Left renal cortex interstitium (tissue), 4 donors: ENCODE data around the gene GATA2. TPM values are rescaled to one million over a fixed set of nuclear protein-coding genes. Genes with fewer than 3 reads are reported as not detected.

Experiments
- DNase-seq, 4 donors: peaks; one replicate each; pipeline ENCODE4 v3.0.0-alpha.2; 2013; ENCODE audit warnings: low read depth in 4 of 4, low spot score in 2 of 4, missing footprints in 1 of 4
- polyA plus RNA-seq, 4 donors: library from polyadenylated mRNA; unstranded; fragments of 120-200 nt; gene quantifications; one replicate each; pipeline ENCODE4 v1.2.1, GENCODE V29; 2013; ENCODE audit not compliant: insufficient read length in 4 of 4

Gene GATA2
- polyA plus RNA-seq, 4 donors = 40.5 to 58.2 (median 46.3) TPM

DNA sequence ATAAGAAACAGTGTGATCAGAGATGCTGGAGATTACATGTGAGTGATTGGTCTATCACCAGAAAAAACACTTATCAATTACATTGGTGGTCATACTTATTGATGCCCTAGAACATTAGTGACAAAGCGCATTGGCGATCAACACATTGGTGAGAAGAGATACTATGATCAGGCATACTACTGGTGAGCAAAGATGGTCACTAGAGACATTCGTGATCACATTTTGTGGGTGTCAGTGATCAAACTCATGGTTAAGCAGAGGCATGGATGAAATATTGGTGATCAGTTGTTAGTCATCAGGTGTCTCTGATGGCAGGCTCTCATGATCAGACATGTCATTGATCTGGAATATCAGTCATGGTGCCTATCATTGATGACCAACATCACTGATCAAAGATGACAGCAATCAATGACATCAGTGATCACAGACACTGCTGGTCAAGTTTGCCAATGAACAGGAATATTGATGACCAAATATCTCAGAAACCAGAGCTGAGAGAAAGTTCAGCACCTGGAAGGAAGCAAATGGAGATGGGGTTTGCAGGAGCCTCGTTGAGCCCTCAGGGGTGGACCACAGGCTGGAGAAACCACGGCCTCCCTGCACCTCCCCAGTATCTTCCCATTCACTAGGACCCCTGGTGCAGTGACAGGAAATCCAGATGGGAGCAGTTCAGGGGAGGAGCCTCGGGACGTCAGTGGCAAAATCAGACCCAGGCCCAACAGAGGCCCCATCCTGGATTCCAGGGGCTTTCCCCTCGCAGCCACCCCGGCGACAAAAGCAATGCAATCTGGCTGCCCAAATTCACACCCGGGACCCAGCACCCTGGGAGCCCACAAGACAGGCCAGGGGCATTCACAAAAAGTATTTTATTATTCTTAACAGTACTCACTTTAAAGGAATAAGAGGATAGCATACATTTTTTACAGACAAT, 14.2 kb downstream of the GATA2 start:
- DNase-seq = no peak

DNA sequence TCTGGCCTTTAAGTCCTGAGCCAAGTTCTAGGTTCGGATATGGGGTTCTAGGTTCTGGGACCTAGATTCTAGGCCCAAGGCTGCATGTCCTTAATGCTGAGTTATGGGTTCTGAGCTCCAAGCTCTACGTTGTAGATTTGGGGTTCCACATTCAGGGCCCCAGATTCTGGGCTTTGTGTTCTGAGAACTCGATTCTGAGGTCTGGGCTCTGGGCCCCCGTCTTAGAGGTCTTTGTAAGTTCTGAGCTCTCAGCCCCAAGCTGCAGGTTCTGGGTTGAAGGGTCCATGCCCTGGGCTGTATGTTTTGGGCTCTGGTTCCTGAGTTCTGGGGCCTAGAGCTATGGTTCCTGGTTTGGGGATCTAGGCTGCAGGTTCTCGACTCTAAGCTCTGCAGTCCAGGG, 16.3 kb downstream of the GATA2 start:
- no peak for DNase-seq

DNA sequence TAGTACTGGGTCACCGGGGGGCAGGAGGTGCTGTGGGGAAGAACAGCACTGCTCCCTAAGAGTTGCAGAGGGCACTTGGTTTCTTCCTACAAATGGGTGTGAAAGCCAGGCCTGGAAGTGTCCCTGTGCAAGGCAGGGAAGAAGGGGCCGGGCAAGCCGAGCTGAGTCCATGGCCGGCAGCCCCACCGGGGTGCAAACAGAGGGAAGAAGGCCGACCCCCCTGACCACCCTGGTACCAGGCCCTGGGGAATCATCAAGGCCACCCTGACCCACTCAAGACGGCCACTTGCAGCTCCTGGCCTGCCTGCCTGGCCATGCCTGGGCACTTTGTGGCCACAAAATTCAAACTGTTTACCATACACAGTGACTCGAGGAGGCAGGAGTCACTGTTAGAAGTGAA, 17.6 kb downstream of the GATA2 start:
- no peak for DNase-seq

DNA sequence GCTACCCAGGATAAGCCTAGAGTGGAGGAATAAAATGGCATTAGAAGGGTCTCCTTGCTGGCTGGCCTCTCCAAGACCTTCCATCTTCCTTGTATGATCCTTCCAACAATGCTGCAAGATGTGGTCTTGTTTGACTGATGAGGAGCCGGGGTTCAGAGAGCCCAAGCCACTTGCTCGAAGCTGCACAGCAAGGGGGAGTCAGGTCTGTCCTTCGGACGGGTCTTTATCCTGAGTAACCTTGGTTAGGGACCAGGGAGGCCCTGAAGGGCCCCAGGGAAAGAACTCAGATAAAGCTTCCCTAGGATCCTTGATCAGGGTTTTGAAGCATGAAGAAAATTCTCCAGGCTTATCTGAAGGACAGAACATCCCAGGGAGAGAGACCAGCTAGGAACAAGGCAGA, 19.3 kb downstream of the GATA2 start:
- no peak for DNase-seq

DNA sequence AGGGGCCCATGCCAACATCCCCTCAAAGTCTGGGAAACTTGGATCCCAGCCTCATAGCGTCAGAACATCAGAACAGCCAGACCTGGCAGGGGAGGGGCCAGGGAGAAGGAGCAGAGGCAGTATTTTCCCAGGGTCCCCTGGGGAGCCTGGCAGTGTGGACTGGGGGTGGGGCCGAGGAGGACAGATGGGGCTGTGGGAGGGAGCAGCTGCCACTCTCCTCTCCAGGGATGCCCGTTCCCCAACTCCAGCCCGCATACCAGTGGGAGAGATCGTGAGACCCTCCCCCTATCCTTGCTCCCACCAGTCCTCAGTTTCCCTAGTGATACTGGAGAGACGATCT, 19.9 kb downstream of the GATA2 start:
- no peak for DNase-seq

DNA sequence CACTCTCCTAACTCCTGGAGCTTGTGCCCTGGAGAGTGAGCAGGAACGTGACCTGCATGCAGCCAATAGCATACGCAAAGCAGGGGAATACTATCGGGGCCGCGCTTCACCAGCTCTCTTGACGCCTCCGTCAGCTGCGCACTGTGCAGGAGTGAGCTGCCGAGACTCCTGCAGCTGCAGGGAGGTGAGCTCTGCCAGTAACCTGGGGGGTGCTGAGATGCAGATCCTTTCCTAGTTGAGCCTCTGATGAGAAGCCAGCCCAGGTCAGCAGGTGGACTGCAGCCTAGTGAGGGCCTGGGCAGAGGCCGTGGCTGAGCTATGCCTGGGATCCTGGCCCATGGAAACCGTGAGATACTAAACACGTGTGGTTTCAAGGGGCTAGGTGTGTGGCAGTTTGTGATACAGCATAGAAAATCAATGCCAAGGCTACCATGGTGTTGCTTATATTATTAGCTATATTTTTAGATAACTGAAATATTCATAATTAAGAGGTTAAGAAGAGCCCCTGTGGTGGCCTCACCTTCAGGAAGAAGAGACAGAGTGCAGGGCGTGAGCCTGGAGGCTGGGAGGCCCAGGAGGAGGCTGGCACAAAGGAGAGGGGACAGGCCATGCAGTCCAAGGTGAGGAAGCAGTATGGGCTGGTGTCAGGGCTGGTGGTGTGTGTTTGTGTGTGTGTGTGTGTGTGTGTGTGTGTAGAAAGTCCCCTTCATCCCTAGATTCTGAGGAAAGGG, 20.4 kb downstream of the GATA2 start:
- DNase-seq = no peak

DNA sequence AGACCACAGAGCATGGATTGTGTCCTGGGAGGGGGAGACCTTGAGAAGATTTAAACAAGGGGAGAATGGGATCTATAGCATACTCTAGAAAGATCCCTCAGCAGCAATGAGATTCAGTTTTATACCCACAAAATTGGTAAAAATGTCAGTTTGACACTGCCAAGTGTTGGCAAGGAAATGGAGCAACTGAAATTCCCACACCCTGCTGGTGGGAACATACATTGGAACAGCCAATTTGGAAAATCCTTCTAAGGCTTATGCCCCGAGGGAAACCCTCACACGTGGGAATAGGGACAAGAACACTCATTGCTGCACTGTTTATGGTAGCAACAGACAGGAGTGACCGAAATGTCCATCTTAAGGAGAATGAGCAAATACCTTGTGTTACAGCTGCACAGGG, 21.3 kb downstream of the GATA2 start:
- no peak for DNase-seq

DNA sequence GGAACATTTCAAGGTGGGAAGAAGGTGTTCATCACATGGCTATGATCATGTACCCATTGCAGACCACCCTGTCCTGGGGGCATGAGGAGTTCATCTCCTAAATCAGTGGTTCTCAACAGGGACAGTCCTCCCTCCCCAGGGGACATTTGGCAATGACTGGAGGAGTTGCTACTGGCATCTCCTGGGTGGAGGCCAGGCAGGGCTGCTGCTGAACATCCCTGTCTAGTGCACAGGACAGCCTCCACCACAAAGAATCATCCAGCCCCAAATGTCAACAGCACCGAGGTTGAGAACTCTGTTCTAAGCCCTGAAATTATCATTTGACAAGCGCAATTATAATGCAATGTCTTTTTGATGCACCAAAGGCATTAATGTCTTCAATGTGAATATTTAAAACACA, 21.9 kb downstream of the GATA2 start:
- DNase-seq = no peak

DNA sequence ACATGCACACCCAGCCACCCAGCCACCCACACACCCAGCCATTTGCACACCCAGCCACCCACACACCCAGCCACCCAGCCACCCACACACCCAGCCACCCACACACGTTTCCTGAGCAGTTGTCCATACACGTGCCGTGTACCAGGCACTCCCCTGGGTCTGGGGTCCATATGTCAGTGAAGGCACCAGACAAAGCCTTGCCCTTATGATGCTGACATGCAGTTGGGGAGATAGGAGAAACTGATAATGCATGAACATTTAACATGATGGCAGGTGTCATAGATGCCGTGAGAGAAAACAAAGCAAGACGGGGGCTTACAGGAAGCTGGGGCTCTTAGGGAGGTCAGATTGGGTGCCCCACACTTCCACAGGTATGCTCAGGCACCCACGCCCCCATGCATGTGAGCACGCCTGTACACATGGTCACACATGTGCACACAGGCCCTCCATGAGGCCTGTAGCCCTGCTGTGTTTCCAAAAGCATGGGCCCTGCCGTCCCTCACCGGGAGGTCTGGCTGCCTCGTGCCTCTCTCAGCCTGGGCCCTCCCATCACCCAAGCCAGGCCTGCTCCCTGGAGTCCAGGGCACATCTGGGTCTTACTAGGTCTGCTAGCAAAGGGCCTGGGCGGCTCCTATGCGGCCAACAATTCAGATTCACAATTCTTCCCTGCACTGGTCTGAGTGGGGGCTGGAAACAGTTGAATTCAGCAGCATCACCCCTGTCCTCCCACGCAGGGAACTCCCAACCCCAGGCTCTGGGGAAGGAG, 22.7 kb downstream of the GATA2 start:
- DNase-seq = no peak

DNA sequence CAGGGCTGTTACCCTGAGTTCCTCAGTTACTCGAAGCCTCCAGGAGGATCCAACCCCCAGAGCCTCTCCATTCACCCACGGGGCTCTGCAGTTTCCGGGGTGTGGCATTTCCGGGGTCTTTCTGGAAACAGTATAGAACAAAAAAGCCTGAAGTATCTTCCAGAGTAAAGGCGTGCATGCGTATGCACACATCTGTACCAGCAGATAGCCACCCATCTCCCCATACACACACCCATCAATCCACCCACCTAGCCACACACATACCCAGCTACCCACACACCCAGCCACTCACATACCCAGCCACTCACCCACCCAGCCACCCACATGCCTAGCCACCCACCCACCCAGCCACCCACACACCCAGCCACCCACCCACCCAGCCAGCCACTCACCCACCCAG, 23.4 kb downstream of the GATA2 start:
- DNase-seq = no peak

DNA sequence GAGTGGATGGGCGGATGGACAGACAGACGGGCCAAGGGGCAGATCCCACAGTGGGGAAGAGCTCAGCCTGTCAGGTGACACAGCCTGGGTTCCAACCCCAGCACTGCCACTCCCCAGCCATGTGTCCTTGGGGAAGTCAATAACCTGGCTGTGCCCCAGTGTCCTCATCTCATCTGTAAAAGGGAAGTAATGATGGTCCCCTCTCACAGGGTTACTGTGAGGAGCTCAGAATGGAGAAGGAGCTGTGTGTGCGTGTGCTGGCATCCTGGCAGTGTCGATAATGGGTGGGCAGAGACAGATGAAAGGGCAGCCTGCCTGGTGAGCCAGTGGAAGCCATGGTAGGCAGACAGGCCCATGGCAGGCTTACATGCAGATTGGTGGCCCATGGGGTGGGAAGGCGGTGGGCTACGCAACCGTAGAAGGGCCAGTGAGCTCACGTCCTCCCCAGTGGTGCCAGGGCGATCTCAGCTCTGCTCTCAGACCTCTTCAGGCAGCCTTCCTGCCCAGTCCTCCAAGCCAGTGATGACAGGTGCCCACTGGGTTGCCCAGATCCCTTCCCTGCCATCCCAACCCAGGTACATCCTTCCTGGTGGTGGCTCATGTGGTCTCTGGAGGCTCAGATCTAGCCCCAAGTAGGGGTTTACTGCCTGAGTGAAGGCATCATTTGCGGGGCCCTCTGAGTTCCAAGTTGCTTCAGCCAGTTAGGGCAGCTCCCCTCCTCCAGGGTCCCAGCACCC, 24.0 kb downstream of the GATA2 start:
- no peak for DNase-seq

DNA sequence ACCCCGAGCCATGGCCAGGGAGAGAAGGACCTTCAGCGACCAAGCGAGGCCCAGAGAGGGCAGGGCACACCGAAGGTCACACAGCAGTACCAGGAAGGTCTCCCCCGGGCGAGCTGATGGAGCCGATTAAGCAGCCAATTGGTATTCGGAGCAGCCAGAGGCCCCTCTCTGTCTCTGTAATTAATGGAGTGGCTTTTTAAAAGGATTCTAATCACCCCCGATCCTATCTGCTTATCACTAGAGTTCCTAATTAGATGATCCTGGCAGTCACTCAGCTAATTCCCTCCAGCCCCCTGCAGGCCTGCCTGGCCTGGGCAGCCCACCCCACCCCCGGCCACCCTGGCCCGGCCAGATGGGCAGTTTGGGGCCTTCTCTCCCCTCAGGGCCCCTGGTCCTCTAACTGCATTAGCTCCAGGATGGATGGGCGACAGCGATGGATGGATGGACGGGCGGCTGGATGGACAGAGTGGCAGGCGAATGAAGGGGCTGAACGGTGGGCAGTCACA, 24.7 kb downstream of the GATA2 start:
- no peak for DNase-seq

DNA sequence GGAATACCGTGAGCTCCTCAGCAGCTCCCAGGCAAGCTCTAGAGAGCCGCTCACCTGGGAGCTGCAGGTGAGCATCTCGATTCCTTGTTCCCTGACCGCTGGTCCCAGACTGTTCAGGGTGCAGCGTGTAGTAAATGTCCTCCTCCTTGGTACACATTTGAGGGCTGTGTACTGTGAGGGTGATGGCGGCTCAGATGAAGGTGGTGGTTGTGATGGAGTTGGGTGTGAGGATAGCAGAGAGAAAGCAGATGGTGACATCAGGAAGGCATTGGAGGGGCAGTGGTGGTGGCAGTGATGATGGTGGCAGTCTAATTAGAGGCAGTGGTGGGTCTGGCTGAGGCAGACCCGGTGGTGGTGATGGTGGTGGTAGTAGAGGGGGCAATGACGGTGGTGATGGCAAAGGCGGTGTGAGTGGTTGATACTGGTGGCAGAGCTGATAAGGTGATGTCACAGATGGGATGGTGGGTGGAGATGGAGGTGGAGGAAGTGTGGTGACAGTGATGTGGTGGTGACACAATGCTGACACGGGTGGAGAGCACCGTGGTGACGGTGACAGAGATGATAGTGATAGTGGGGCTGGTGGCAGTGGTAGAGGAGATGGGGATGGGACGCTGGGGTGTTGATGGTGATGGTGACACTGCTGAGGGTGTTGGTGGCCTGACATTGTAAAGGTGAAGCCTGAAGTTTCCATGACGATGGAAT, 26.0 kb downstream of the GATA2 start, which contains the start of gene DNAJB8:
TSS of gene DNAJB8 (minus strand) at position 51 of the 702 bp plus-strand sequence. CDS start 3,645 bp downstream, outside the sequence.
- no peak for DNase-seq

DNA sequence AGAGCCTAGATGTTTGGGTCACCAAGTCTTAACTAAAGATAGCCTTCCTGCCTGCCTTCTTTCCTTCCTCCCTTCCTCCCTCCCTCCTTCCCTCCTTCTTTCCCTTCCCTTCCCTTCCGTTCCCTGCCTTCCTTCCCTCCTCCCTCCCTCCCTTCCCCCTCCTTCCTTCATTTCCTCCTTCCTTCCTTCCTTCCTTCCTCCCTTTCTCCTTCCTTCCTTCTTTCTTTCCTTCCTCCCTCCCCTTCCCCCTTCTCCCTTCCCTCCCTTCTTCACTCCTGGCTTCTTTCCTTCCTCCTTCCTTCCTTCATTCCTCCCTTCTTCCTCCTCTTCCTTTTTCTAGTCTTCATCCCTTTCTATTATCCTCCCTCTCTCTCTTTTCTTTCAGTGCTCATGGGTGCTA, 28.3 kb downstream of the GATA2 start:
- no peak for DNase-seq

DNA sequence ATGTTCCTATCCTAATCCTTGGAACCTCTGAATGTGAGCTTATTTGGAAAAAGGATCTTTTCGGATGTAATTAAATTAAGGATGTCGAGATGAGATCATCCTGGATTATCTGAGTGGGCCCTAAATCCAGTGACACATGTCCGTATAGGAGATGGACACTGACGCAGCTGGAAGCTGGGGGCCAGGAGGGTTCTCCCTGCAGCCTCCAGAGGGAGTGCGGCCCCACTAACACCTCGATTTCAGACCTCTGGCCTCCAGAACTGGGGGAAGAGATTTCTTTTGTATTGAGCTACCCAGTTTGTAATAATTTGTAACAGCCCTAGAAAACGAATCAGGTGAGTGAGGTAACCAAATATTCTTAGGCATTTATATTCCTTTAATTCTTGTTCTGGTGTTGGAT, 28.8 kb downstream of the GATA2 start:
- DNase-seq = no peak

DNA sequence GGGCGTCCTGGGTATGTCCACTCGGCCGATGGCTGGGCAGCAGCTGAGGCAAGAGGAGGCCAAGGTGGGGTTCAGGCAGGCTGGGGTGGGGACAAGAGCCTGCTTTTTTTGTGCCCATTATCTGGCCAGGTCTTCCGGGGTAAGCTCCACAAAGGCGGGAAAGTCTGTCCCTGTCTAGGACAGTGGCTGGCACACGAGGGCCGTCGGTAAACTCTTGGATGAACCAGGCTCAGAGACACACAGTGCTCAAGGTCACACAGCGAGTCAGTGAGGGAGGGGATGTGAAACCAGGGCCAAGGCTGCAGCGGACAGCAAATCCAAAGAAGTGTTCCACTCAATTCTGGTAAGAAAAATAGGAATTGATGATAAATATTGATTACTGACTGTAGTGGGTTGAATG, 29.2 kb downstream of the GATA2 start:
- no peak for DNase-seq

DNA sequence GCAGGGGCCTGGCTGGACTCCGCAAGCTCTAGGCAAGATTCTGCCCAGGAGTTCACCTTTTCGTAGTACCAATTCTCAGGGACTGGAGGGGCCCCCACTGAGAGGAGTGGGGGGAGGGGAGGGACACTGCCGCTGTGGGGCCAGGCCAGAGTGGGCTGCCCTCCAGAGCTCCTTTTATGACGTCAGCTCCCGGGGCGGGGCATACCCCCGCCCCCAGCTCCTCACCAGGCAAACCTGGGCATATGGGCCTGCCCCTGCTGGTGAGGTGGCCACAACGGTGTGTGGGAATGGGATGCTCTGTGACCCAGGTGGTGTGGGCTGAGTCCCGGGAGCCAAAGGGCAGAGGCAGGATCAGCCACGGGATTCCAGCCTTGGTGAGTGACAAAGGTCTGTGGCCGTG, 29.6 kb downstream of the GATA2 start:
- DNase-seq = no peak

DNA sequence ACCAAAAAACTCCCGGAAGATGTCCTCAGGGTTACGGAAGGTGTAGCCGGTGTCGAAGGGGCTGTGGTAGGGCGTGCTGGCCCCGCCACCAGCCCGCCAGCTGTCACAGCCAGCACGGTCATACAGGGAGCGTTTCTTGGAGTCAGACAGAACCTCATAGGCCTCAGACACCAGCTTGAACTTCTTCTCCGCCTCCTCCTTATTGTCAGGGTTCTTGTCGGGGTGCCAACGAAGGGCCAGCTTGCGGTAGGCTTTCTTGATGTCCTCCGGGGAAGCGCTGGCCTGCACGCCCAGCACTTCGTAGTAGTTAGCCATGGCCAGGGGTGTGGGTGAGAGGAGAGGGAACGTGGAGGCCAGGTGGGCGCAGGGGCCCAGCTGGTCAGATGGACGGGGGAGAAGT, 30.1 kb downstream of the GATA2 start:
- no peak for DNase-seq

DNA sequence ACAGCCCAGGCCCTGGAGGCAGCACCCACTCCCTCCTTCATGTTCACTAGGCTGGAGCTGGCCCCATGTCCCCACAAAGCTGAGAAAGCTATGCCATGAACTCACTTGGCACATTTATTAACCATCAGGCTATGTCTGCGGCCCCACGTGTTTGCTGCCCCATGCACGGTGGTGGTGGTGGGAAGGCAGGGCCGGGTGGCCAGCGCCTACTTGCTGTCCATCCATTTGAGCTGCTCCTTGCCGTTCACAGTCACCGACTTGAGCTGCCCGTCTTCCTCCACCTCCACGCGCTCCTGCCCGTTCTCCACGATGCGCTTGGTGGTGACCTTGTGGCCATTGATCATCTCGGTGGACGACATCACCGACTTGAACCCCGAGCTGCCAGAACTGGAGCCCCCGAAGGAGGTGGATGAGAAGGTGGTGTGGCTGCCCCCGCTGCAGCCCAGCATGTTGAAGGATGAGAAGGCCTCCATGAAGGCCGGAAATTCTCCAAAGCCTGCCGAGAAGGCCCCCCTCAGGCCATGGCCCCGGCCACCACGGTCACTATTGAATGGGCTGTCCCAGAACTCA, 30.6 kb downstream of the GATA2 start:
- no peak for DNase-seq
